Keratinocyte (primary cell): Measurements from ENCODE around the gene PUM1. TPM values are rescaled to one million over a fixed set of nuclear protein-coding genes. Genes with fewer than 3 reads are reported as not detected.

Experiments used
- DNase-seq: peaks from one replicate; pipeline ENCODE4 v3.0.0-alpha.2; 2011; ENCODE audit warnings: low read depth, missing footprints, low spot score
- FAIRE-seq: peaks from 2 replicates; lab custom pipeline; 2011; peaks lifted over from hg19 to GRCh38; lab: Jason Lieb, UNC
- H2AFZ ChIP-seq: 2 replicates; pipeline ENCODE4 v1.6.0; 2012; ENCODE audit warnings: low read length, control low read depth, inconsistent platforms; ENCODE audit not compliant: control insufficient read depth
- H3K27ac ChIP-seq: 2 replicates; pipeline ENCODE4 v1.5.1; 2011; ENCODE audit warnings: low read length; ENCODE audit not compliant: control insufficient read depth, insufficient read depth
- H3K27me3 ChIP-seq: 3 replicates; pipeline ENCODE4 v1.6.0; 2011; ENCODE audit warnings: low read length; ENCODE audit not compliant: control insufficient read depth, insufficient read depth; ENCODE audit errors: extremely low read depth
- H3K36me3 ChIP-seq, 2 experiments: 2 replicates in 1 of 2; 3 replicates in 1 of 2; pipeline ENCODE4 v1.5.1; 2011; ENCODE audit warnings: low read length in 2 of 2, mild to moderate bottlenecking in 1 of 2; ENCODE audit not compliant: control insufficient read depth in 2 of 2, insufficient read depth in 2 of 2; ENCODE audit errors: extremely low read depth in 1 of 2
- H3K4me1 ChIP-seq: 3 replicates; pipeline ENCODE4 v1.5.1; 2011; ENCODE audit warnings: low read length; ENCODE audit not compliant: control insufficient read depth, insufficient read depth; ENCODE audit errors: extremely low read depth
- H3K4me2 ChIP-seq: 3 replicates; pipeline ENCODE4 v1.6.0; 2011; ENCODE audit warnings: low read depth, low read length; ENCODE audit not compliant: control insufficient read depth, insufficient read depth; ENCODE audit errors: extremely low read depth
- H3K4me3 ChIP-seq, 3 experiments: fragments of 200-600 bp in 1 of 3; sonication (generic) in 1 of 3; 2 replicates in 2 of 3; 3 replicates in 1 of 3; pipeline ENCODE4 v1.5.1; 2011 to 2016; ENCODE audit warnings: low read length in 3 of 3, mild to moderate bottlenecking in 3 of 3, control low read depth in 2 of 3, inconsistent platforms in 1 of 3, low read depth in 1 of 3, mixed read lengths in 1 of 3, mixed run types in 1 of 3, moderate library complexity in 1 of 3; ENCODE audit not compliant: control insufficient read depth in 2 of 3, insufficient read depth in 2 of 3; ENCODE audit errors: extremely low read depth in 1 of 3
- H3K79me2 ChIP-seq: 2 replicates; pipeline ENCODE4 v1.6.0; 2012; ENCODE audit warnings: low read length; ENCODE audit not compliant: control insufficient read depth, insufficient read depth
- H3K9ac ChIP-seq: 3 replicates; pipeline ENCODE4 v1.6.0; 2011; ENCODE audit warnings: low read length; ENCODE audit not compliant: control insufficient read depth, insufficient read depth; ENCODE audit errors: extremely low read depth
- H3K9me1 ChIP-seq: 3 replicates; pipeline ENCODE4 v1.6.0; 2011; ENCODE audit warnings: low read length; ENCODE audit not compliant: control insufficient read depth, insufficient read depth; ENCODE audit errors: extremely low read depth
- H3K9me3 ChIP-seq: 2 replicates; pipeline ENCODE4 v1.5.1; 2012; ENCODE audit warnings: low read depth, low read length; ENCODE audit not compliant: control insufficient read depth
- H4K20me1 ChIP-seq: 3 replicates; pipeline ENCODE4 v1.6.0; 2011; ENCODE audit warnings: low read length; ENCODE audit not compliant: control insufficient read depth, insufficient read depth; ENCODE audit errors: extremely low read depth
- CTCF ChIP-seq, 3 experiments: IDR thresholded peaks in 1 of 3; conservative IDR thresholded peaks in 1 of 3; optimal IDR thresholded peaks in 1 of 3; 2 replicates in 2 of 3; 3 replicates in 1 of 3; pipeline versions ENCODE3 to v1.5.1; 2011; ENCODE audit warnings: low read length in 3 of 3, mild to moderate bottlenecking in 3 of 3, moderate library complexity in 2 of 3, control low read depth in 1 of 3, inconsistent platforms in 1 of 3; ENCODE audit not compliant: insufficient read depth in 2 of 3; ENCODE audit errors: extremely low read depth in 1 of 3
- EZH2 ChIP-seq: IDR thresholded peaks from one replicate; pipeline ENCODE4 v1.6.1; 2012; ENCODE audit warnings: inconsistent platforms, mild to moderate bottlenecking, low read length, moderate library complexity
- dilution Hi-C: fragments of 300-500 bp; cut with MboI; formaldehyde crosslinking; loops from one replicate; pipeline ENCODE4 v1.7.0; 2020; ENCODE audit warnings: low sequenced_read_pairs; ENCODE audit not compliant: extremely low pct_ligation_motif_present
- polyA plus RNA-seq, 5 experiments: library from polyadenylated mRNA; depleted of rRNA in 3 of 5; stranded (reverse) in 3 of 5; stranded (forward) in 1 of 5; unstranded in 1 of 5; fragments of >200 nt; gene quantifications; 1 replicate in 1 of 5; 2 replicates in 3 of 5; 3 replicates in 1 of 5; pipeline versions ENCODE4 v1.2.1 to v1.2.3, GENCODE V29; 2011 to 2012; ENCODE audit warnings: missing spikeins in 2 of 5, low read depth in 1 of 5, low replicate concordance in 1 of 5

PUM1 gene
- polyA plus RNA-seq, 1 donor (not counting 4 experiments of a cell fraction or from before 2014, with no cell fraction given), result 68.6 TPM

GRCh38 chr1:30914931-30915330 is 150.6 kb downstream of the PUM1 start:
- DNase-seq (no peak), FAIRE-seq (no peak)
- no peak overlapping the region for H3K4me3 ChIP-seq
- H3K4me1 ChIP-seq, result peaks cover 14% of the 10 kb centered on the region
- H3K9me3 ChIP-seq, result no peaks in the 10 kb centered on the region
- no peaks in the 10 kb centered on the region for H3K79me2 ChIP-seq
- TF ChIP-seq EZH2, result no peak
- no peak for TF ChIP-seq CTCF (optimal IDR thresholded peaks at IDR 0.05 in 1 of 3, IDR thresholded peaks at IDR 0.05 in 1 of 3, conservative IDR thresholded peaks at IDR 0.05 in 1 of 3; ENCODE audit: extremely low read depth in 1 of 3, insufficient read depth in 2 of 3, low read length in 3 of 3)
- no peaks in the 10 kb centered on the region for H3K36me3 ChIP-seq
- H3K27me3 ChIP-seq, result no peaks in the 10 kb centered on the region
- dilution Hi-C loops, result loop anchor here (25.0 kb wide), 1 partner anchor 103 kb away; no protein-coding TSS in a partner anchor
- H3K27ac ChIP-seq, result no peak overlapping the region
- H2AFZ ChIP-seq, result no peak overlapping the region
- H3K9ac ChIP-seq, result no peak overlapping the region
- H3K9me1 ChIP-seq, result no peaks in the 10 kb centered on the region
- no peak overlapping the region for H3K4me2 ChIP-seq
- no peaks in the 10 kb centered on the region for H4K20me1 ChIP-seq

- no peak for FAIRE-seq
- TF ChIP-seq CTCF (optimal IDR thresholded peaks at IDR 0.05 in 1 of 3, IDR thresholded peaks at IDR 0.05 in 1 of 3, conservative IDR thresholded peaks at IDR 0.05 in 1 of 3; ENCODE audit: extremely low read depth in 1 of 3, insufficient read depth in 2 of 3, low read length in 3 of 3), result no peak
- TF ChIP-seq EZH2, result no peak
- no peaks in the 10 kb centered on the region for H4K20me1 ChIP-seq
- no peaks in the 10 kb centered on the region for H3K9me3 ChIP-seq
- H3K4me3 ChIP-seq, result no peak overlapping the region
- H2AFZ ChIP-seq, result no peak overlapping the region
- no peaks in the 10 kb centered on the region for H3K9me1 ChIP-seq
- H3K36me3 ChIP-seq, result no peaks in the 10 kb centered on the region
- no peaks in the 10 kb centered on the region for H3K27me3 ChIP-seq
- no peak overlapping the region for H3K4me2 ChIP-seq
- no peak overlapping the region for H3K9ac ChIP-seq
- dilution Hi-C loops, result loop anchor here (25.0 kb wide), 1 partner anchor 102 kb away; no protein-coding TSS in a partner anchor
- H3K27ac ChIP-seq, result no peak overlapping the region
- peaks cover 17% of the 10 kb centered on the region for H3K4me1 ChIP-seq
- DNase-seq, result no peak
- H3K79me2 ChIP-seq, result no peaks in the 10 kb centered on the region
Observed at GRCh38 chr1:30914587-30914922, 151.0 kb downstream of the PUM1 start.
